Activated CD8-positive, alpha-beta memory T cell treated with anti-CD3 and anti-CD28 coated beads for 1 hour (primary cell): ENCODE data around the gene RMI2.

ENCODE experiments used
- DNase-seq, 2 donors: peaks; one replicate each; pipeline ENCODE4 v3.0.0-alpha.2; 2020; ENCODE audit warnings: low read depth in 1 of 2; ENCODE audit errors: extremely low read depth in 1 of 2

Gene RMI2

DNA sequence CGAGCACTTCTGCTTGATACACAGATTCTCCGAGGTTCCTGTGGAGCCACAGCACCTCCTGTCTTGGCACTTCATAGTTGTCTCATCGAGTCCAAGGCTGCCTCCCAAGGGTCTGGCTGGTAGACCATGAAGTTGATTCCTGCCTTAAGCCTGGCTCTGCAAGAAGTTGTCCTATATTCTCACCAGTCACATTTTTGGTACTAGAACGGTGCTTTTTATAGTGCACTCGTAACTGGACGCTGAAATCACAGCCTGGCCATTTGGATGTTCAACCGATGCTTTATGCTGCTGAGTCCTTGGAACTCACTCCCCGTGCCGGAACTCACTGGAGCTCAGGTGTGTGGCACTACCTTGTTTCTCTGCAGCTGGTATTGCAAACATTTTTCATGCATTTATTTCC is 35.6 kb downstream of the RMI2 start:
- DNase-seq = no peak

DNA sequence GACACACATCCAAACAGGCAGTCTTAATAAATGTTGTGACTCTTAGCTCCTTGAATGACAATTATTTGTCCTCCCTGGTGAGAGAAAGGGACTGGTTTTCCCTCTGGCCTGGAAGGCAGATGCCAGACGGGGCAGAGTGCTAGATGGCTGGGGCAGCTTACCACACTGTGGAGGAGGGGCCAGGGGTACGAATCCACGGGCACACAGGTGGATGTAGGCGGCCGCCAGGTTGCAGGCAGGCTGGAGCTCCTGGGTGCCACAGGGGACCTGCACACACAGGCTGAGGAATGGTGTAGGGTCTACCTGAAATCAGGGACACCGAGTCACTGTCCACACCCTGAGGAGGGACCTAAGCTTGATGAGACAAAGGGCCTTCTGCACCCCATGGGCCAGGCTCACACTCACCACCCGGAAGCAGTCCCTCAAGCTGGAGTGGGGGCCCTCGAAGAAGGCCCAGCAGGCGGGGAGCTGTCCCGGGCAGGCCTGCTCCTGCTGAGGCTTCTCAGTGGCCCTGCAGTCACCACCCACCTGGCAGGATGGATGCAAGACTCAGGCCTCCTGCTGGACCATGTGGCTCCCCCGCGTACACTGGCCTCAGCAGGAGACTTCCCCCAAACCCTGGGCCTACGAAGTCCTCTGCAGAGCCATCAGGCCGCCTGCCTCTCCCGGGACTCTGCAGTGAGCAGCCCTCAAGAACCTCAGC is 38.4 kb downstream of the RMI2 start:
- no peak for DNase-seq

DNA sequence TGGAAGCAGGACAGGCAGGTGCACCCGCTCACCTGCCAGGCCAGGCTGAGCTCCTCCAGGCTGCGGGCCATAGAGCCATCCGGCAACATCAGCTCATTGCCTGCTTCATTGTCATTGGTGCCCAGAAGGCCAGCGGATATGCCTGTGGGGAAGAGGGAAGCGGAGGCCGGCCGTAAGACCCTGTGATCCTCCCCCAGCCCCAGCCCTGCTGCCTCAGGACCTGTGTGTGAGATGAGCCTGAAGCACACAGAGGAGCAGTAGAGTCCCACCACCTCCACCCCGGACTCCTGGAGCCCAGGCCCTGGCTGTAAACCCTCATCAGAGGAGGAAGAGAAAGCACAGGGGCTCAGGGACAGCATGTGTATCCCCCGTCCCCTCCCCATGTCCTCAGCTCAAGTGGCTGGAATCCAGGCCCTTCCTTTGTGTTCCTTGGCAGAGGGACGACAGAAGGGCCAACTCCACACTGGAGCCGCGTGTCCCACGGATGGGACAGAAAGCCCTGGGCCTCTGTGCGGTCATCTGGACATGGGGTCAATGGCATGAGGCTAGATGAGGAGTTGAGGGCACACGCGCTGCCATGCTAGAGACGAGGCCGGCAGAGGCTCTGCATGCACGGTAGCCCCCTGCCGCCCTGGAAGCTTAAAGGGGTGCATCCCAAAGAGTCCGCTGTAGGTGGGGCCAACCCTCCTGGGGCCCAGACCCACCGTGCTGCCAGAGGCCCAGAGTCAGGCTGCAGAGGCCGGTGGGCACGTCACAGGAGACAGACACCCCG is 39.1 kb downstream of the RMI2 start:
- no peak for DNase-seq

DNA sequence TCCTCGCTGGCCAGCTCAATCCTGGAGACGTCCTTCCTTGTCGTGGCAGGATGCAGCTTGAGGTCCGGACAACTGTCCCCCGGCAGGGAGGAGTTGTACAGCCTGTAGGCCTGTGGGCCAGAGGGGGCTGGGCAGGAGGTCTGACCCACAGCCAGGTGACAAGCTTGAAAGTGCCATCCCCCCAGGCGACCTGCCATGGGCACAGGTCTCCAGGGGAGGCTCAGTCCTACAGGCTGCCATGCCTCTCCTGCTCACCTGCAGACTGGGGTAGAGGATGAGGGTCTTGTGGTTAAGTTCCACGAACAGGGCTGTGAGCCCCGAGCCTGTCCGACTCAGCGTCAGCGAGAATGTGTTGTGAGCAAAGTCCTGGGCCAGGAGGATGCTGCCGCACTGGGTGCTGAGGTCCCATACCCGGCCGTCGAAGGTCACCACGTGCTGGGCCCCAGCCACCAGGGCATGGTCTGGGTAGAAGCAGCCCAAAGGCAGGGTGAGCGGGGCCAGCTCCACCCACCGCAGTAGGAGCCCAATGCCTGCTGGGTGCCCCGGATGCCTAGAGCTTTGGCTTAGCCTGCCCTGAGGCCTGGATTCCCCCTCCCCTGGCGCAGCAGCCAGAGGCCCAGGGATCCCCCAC is 39.8 kb downstream of the RMI2 start:
- no peak for DNase-seq

DNA sequence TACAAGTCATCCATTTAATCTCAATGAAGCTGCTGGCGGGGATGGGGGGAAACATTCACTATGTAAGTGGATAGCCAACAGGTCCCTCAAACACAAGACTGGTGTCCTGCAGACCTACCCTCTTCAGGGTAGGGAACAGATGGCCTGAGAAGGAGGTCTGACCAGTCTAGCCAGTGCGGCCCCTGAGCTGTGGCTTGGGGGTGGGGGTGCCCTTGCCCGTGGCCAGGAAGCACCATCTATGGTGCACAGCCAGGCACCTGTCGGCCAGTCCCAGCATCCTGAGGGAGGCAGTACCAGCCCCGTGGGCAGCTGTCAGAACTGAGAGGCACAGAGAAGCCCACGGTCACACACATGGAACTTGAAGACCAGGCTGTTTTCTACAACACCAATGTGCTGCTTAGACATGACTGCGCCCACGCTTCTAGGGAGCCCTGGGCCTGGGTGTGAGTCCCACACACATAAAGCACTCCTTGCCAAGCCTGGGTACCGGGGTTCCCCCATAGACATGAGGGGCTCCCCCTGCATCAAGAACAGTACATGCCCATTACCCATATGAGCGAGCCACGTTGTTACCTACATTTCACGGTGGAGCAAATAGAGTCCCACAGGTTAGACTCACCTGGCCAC is 40.9 kb downstream of the RMI2 start:
- DNase-seq = no peak

DNA sequence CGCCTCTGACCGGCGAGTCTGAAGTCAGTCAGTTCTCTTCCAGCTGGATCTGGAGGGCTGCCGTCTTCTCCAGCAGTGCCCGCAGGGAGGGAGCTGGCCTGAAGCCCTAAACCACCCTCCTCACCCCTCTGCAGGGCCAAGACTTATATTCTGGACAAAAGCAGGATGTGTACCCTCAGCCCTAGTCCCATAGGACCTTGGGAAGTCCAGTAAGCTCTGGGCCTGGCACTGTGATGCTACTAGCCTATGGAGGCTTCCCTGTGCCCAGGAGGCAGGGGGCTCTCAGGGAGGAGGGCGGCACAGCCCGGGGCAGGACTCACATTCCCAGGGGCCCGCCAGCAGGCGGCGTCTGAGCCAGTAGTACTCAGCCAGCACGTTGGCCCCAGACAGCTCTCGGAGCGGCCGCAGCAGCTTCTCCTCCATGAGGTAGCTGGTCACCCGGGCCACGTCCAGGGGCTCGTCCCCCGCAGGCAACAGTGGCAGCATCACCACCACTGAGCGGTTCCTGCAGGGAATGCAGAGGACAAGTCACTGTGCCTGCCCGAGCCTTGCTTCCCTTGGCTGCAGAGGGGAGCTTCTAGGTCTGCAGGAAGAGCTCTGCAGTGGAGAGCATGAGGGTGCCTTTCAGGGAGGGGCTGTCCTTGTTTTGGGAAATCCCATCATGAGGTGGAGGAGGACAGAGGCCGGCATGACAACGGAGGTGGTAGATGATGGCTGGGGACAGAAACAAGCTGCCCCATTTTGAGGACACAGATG is 41.7 kb downstream of the RMI2 start:
- DNase-seq = no peak

DNA sequence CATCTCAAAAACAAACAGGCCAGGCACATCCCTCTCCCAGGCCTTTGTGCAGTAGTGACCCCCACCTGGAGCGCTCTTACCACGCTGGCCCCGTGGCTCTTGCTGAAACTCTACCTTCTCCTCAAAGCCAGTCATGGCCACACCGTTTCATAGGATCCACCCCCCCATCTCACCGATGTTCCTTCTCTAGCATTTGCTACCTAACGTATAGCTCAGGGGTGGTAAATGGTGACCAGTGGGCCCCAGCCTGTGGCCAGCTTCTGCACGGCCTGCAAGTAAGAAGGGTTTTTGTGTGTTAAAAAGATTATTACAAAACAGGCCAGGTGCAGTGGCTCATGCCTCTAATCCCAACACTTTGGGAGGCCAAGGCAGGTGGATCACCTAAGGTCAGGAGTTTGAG is 43.8 kb downstream of the RMI2 start:
- DNase-seq = no peak

DNA sequence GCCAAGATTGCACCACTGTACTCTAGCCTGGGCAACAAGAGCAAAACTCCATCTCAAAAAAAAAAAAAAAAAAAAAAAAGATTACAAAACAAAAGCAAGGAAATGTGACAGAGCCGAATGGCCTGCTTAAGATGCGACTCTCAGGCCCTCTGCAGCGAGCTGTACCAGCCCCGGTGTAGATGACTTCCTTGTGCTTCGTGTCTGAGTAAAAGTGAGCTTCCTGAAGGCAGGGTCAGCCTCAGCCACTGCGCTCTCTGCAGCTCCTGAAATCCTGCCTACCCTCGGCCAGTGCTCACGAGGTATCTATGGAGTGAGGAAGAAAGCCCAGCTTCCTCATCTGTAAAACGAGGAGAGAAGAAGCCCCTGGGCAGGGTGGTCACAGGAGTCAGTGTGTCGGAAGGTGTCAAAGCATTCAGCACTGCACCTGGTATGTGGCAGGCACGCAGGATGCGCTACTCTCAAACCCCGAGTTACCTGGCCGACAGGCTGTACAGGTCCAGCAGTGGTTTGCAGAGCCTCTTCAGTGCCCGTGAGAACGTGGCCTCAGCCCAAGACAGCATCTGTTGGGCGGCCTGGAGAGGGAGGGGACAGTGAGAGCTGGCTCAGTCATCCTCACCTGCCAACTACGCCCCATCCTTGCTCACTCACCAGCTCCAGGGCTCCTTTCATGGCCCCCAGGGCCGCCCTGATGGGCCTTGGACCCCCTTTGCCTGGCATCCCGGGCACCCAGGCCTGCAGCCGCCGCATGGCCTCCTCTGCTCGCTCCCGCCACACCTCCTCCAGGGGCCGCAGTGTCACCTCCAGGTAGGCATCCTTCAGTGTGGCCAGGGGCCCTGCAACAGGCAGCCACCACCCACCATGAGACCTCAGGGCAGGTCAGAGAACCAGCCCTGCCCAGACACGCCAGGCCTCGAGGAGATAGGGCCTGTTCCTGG is 44.6 kb downstream of the RMI2 start:
- no peak for DNase-seq

DNA sequence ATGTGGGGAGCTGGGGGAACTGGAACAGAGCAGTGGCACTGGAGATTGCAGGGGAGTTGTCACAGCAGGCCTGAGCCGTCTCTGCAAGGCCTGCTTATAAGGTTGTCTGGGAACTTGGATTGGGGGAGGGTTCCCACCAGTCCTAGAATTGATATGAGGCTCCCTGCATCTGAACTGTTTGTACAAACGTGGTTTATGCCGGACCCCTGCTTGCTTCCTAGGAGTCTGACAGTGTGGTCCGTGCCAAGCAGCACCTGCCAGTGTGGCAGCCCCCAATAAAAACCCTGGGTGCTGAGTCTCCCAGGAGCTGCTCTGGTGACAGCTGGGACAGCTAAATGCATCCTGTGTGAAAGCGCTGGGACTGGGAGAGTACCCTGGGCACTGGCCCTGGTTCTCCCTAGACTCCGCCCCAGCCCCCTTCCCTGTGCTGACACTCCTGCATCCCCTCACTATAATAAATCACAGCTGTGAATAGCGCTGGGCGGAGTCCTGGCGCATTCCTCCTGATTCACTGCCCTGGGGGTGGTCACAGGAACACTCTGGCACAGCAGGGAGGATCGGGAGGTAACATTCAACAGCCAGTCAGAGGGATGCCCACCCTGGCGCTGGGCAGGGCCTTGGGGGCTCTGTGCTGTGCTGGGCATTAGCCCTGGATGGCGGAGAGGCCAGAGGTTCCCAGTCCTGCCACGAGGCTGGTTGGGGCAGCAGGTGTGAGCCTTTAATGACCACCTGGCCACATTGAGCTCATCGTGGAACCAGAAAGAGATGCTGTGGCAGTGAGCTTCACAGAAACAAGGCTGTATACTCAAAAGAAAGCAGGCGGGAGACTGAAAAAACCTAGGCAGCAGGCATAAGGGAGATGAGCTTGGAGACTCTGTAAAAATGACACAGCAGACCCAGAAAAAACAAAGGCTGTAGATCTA is 45.6 kb downstream of the RMI2 start:
- no peak for DNase-seq

DNA sequence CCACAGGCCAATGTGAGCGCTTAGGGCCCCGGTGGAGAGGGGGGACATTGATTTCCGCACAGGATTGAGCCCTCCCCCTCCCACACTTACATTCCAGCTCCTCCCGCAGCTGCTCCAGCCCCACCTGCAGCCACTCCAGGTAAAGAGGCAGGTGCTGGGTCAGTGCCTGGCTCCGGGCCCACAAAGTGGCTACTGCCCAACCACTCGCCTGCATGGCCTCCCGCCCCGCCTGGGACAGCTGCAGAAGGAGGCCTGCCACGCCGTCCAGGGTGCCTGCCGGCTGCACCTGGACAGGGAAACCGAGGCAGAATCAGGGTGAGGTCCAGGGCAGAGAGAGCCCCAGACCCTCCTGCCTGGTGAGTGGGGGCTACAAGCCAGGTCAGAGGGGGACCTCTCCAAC is 46.3 kb downstream of the RMI2 start:
- no peak for DNase-seq

DNA sequence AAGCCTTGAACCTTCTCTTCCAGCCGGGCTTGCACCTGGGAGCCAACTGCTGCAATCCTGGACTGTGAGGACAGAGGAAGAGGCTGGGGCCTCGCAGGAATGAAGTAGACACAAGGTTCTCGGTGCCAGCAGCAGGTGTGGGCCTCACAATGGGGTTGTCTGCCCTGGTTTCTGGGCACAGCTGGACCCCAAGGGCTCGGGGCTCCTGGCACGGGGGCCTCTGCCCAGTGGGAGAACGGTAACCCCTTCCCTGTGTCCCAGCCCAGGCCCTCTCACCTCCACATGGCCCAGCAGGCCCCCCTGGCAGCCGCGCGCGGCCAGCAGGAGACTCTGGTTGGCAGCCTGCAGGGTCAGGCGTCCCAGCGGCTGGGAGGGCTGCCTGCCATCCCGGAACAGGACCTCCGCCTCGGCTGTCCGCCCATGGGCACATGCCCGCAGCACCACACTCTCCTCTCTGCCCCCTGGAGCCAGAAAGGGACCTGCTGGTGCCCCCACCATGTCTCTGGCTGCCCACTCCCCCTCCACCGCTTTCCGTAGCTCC is 46.9 kb downstream of the RMI2 start:
- DNase-seq = no peak

DNA sequence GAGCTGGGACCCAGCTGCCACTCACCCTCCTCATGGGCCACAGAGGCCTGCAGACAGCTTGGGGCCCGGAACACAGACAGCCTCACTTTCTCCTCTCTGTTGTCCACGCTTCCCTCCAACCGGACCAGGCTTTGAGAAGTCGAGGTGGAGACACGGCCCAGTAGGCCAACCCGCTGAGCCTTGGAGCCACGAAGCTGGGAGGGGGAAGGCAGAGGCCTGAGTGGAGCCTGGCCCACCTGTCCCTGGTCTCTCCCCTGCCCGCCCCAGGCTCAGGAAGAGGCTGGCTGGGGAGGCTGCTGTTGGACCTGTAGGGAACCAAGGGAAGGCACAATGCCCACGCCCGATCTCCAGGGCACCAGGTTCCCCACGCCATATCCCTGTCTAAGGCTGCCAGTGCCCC is 48.1 kb downstream of the RMI2 start:
- DNase-seq = no peak

DNA sequence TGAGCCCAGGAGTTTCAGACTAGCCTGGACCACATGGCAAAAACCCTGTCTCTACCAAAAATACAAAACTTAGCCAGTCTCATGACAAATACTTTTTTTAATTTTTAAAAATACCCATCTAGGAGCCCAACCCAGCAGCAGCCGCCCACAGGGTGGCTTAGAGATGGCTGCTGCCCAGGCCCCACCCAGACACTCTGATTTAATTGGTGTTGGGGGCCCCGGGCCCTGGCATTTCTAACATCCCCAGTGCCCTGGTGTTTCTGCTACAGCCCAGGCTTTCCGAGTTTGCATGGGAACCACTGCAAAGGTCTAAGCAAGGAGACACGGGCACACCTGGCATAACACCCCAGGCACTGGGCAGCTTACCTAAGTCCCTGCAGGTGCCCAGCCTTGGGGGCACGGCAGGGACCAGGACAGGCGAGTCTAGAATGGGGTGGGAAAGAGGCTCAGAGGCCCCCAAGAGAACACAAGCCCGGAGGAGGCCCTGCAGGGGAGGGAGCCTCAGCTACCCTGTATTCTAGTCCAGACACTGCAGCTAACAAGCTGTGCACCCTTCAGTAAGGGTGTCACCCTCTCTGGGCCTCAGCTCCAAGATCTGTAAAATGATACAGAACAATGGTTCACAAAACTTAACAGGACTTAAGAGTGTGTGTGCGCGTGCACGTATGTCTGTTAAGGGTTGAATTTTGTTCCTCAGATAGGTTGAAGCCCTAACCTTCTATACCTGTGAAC is 48.8 kb downstream of the RMI2 start:
- DNase-seq = no peak

DNA sequence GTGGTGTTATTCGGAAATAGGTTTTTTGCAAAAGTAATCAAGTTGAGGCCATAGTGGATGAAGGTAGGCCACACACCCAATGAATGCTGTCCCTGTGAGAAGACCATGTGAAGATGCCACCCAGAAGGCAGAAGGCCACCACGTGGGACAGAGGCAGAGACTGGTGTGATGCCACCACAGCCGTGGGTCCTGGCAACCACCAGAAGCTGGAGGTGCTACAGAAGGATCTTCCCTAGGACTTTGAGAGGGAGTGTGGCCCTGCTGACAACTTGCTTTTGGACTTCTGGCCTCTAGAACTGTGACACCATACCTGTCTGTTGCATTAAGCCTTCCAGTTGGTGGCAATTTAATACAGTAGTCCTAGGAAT is 49.3 kb downstream of the RMI2 start:
- no peak for DNase-seq

DNA sequence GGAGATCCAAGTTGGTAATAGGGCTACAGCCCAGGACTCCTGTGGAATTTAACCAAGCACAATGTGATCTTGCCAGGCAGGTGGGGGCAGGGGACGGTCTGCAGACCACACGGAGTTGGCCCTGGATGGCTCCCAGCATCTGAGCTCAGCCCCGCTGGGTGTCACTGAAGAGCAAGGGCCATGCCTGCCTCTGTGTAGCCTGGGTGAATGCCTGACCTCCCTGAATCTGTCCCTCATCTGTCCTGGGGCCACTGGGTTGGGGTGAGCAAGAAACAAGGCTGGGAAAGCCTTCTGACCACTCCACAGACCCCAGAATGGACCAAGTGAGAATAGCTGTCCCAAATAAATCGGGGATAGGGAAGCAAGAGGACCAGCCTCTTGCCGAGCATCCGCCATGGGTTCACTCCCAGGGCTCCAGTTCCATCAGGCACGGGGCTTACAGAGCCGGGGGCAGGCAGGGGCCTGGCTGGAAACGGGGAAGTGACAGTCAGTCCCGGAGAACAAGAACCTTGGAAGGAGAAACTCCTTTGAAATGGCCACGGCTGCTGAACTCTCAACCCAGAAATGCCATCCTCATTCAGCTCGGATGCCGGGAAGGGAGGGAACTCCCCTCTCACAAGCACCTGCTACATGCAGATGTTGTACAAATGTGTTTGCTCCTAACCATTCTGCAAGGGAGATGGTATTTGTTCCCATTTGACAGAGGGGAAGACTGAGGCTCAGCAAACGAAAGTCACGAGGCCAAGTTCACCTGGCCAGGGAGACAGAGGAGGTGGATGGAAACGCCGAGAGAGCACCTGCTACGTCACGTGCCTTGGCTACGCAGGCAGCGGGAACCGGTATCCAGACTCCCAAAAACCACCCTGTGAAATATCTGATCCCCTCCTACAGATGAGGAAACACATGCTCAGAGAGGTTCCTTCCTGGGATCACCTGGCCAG is 50.0 kb downstream of the RMI2 start:
- DNase-seq = no peak

DNA sequence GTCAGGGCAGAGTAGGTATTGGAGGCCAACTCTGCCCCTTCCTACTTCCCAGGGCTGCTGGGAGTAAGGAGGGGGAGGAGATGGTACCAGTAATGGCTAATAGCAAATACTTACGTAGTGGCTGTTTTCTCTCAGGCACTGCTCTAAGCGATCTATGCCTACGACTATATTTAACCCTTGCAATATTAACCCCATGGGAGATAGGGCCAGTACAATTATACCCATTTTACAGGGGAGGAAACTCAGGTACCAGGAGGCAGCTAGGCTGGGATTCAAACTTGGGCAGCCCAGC is 50.6 kb downstream of the RMI2 start:
- no peak for DNase-seq
